GM12878 (cell line): ENCODE measurements around the gene ADM2. TPM values are rescaled to one million over a fixed set of nuclear protein-coding genes. Genes with fewer than 3 reads are reported as not detected.

Source experiments
- ATAC-seq: fragments of 200-7000 bp; cut with Tn5 transposase; 3 replicates; pipeline ENCODE4 v1.9.1; 2020; ENCODE audit warnings: mild to moderate bottlenecking, moderate library complexity
- BruUV-seq: library from RNA; stranded (reverse); fragments of 400-500 nt; replicated peaks from 2 replicates; lab custom pipeline; 2021; lab: Mats Ljungman, UMichigan
- CTCF ChIA-PET: fragments of 300-600 bp; sonication (Branson Sonifier 250); formaldehyde crosslinking; extraction: SDS; loops from one replicate; lab custom pipeline; 2021; ENCODE audit warnings: inconsistent platforms; lab: Yijun Ruan, JAX
- POLR2A ChIA-PET: fragments of 350-600 bp; formaldehyde crosslinking; extraction: SDS; loops from one replicate; lab custom pipeline; 2021; ENCODE audit warnings: inconsistent platforms; lab: Charles Lee
- RAD21 ChIA-PET: fragments of 300-600 bp; sonication (Branson Sonifier 250); formaldehyde crosslinking; loops from one replicate; lab custom pipeline; 2023; ENCODE audit warnings: antibody characterized with exemption; ENCODE audit not compliant: unreplicated experiment; lab: Charles Lee
- SMC1A ChIA-PET: fragments of 300-600 bp; sonication (Branson Sonifier 250); formaldehyde crosslinking; loops from one replicate; lab custom pipeline; 2023; ENCODE audit not compliant: unreplicated experiment, uncharacterized antibody; lab: Charles Lee
- DNase-seq: peaks from one replicate; pipeline ENCODE4 v3.0.0-alpha.2; 2011; ENCODE audit warnings: low read depth, low spot score
- FAIRE-seq: peaks from 3 replicates; lab custom pipeline; 2011; peaks lifted over from hg19 to GRCh38; lab: Jason Lieb, UNC
- H2AFZ ChIP-seq: 2 replicates; pipeline ENCODE4 v1.6.0; 2011; ENCODE audit warnings: low read depth, low read length, control low read depth; ENCODE audit not compliant: control insufficient read depth
- H3K27ac ChIP-seq: 2 replicates; pipeline ENCODE4 v1.5.1; 2011; ENCODE audit warnings: control low read depth; ENCODE audit not compliant: control insufficient read depth, insufficient read depth
- H3K27me3 ChIP-seq, 2 experiments: replicated peaks in 1 of 2; 2 replicates each; pipeline versions ENCODE4 v1.6.0 to v1.6.1; 2011; ENCODE audit warnings: low read length in 1 of 2; ENCODE audit not compliant: control insufficient read depth in 2 of 2, insufficient read depth in 2 of 2
- H3K36me3 ChIP-seq, 2 experiments: 2 replicates each; pipeline ENCODE4 v1.5.1; 2011; ENCODE audit warnings: low read length in 1 of 2; ENCODE audit not compliant: control insufficient read depth in 2 of 2, insufficient read depth in 2 of 2
- H3K4me1 ChIP-seq: 2 replicates; pipeline ENCODE4 v1.6.1; 2011; ENCODE audit warnings: mild to moderate bottlenecking, low read length, moderate library complexity, mixed read lengths; ENCODE audit not compliant: control insufficient read depth, insufficient read depth
- H3K4me2 ChIP-seq: 2 replicates; pipeline ENCODE4 v1.6.0; 2011; ENCODE audit warnings: control low read depth; ENCODE audit not compliant: control insufficient read depth, insufficient read depth
- H3K4me3 ChIP-seq: fragments of 200-600 bp; sonication (generic); 2 replicates; pipeline ENCODE4 v1.5.1; 2016
- H3K79me2 ChIP-seq: 2 replicates; pipeline ENCODE4 v1.6.0; 2011; ENCODE audit warnings: low read length; ENCODE audit not compliant: control insufficient read depth, insufficient read depth
- H3K9ac ChIP-seq: 2 replicates; pipeline ENCODE4 v1.8.0; 2011; ENCODE audit warnings: low read length, control low read depth, mixed read lengths; ENCODE audit not compliant: control insufficient read depth, insufficient read depth
- H3K9me3 ChIP-seq: replicated peaks from 3 replicates; pipeline ENCODE4 v1.5.1; 2011; ENCODE audit warnings: mild to moderate bottlenecking, low read length; ENCODE audit not compliant: control insufficient read depth, insufficient read depth
- H4K20me1 ChIP-seq: 2 replicates; pipeline ENCODE4 v1.6.0; 2011; ENCODE audit not compliant: control insufficient read depth, insufficient read depth
- CTCF ChIP-seq, 3 experiments: IDR thresholded peaks in 2 of 3; conservative IDR thresholded peaks in 1 of 3; 2 replicates each; pipeline ENCODE4 v1.5.1; 2011; ENCODE audit warnings: low read depth in 3 of 3, low read length in 3 of 3, mild to moderate bottlenecking in 3 of 3, control low read depth in 2 of 3, moderate library complexity in 2 of 3, inconsistent platforms in 1 of 3, mixed read lengths in 1 of 3; ENCODE audit not compliant: control insufficient read depth in 2 of 3, insufficient read depth in 1 of 3; ENCODE audit errors: extremely low read depth in 1 of 3
- MYC ChIP-seq: IDR thresholded peaks from 2 replicates; pipeline ENCODE4 v1.6.1; 2011; ENCODE audit warnings: mild to moderate bottlenecking, low read length, moderate library complexity, inconsistent platforms; ENCODE audit not compliant: insufficient read depth, insufficient replicate concordance, insufficient read length, severe bottlenecking
- RAD21 ChIP-seq: IDR thresholded peaks from 2 replicates; pipeline ENCODE4 v1.6.1; 2011; ENCODE audit warnings: mild to moderate bottlenecking, low read depth, low read length, moderate library complexity; ENCODE audit not compliant: insufficient read depth
- SMC3 ChIP-seq: IDR thresholded peaks from 2 replicates; pipeline ENCODE4 v1.6.1; 2011; ENCODE audit warnings: low read length, improper control_type of control experiment, borderline replicate concordance
- USF2 ChIP-seq: IDR thresholded peaks from 2 replicates; pipeline ENCODE4 v1.6.1; 2011; ENCODE audit warnings: low read depth, low read length, improper control_type of control experiment, borderline replicate concordance
- ZNF274 ChIP-seq: IDR thresholded peaks from one replicate; pipeline ENCODE4 v1.8.0; 2011; ENCODE audit not compliant: insufficient read length, insufficient read depth
- WGBS: methylation state at CpG from one replicate; pipeline ENCODE4 v1.1.6; 2016; ENCODE audit warnings: low lambda C conversion rate; ENCODE audit not compliant: insufficient replicate concordance, insufficient coverage; ENCODE audit errors: missing lambda C conversion rate; 5-methylcytosine and 5-hydroxymethylcytosine counted together
- in situ Hi-C: fragments of 300-500 bp; cut with MboI; formaldehyde crosslinking; loops from 9 replicates; pipeline ENCODE4 v1.14.3; 2018; ENCODE audit warnings: mixed read lengths
- intact Hi-C: fragments of 100-400 bp; cut with micrococcal nuclease; formaldehyde crosslinking; loops from one replicate; pipeline ENCODE4 v1.14.2; 2022; ENCODE audit not compliant: unreplicated experiment
- polyA plus RNA-seq, 11 experiments: library from polyadenylated mRNA; depleted of rRNA in 4 of 11; unstranded in 6 of 11; stranded (reverse) in 5 of 11; fragments of >200 nt; fragmentation: Nextera tagmentation in 4 of 11; fragmentation: Illumina TruSeq in 1 of 11; extraction: Ambion mirVana in 4 of 11; extraction: Trizol in 1 of 11; gene quantifications; 1 replicate in 1 of 11; 2 replicates in 10 of 11; pipeline versions ENCODE4 v1.2.1 to v1.2.3, GENCODE V29; 2011 to 2016; ENCODE audit warnings: inconsistent platforms in 2 of 11, missing spikeins in 2 of 11, low read depth in 1 of 11
- total RNA-seq, 4 experiments: library from RNA; depleted of rRNA in 3 of 4; stranded (reverse); fragments of >200 nt in 3 of 4; fragmentation: Illumina TruSeq in 1 of 4; extraction: Trizol in 1 of 4; gene quantifications; 2 replicates each; pipeline versions ENCODE4 v1.2.1 to v1.2.3, GENCODE V29; 2013 to 2021

ADM2 gene
- total and polyA plus RNA-seq, 10 of the 15 experiments (the other 5 are each of a cell fraction or from before 2014, with no cell fraction given), result 0.02 to 0.33 (median 0.12) TPM; not detected in 2

- RAD21 ChIA-PET, result no interaction called here
- H3K4me2 ChIP-seq, result no peak overlapping the region
- H3K79me2 ChIP-seq, result no peaks in the 10 kb centered on the region
- DNase-seq (no peak), FAIRE-seq (no peak), ATAC-seq (peak; percentile 54)
- peak; percentile 32; the same call in 1 of the 2 replicates for TF ChIP-seq RAD21
- TF ChIP-seq SMC3, result peak; percentile 16; the same call in 1 of the 2 replicates
- TF ChIP-seq MYC, result no peak
- no peak for TF ChIP-seq USF2
- no peak for TF ChIP-seq ZNF274
- TF ChIP-seq CTCF (IDR thresholded peaks at IDR 0.05 in 2 of 3, conservative IDR thresholded peaks at IDR 0.05 in 1 of 3; ENCODE audit: control insufficient read depth in 2 of 3, extremely low read depth in 1 of 3, insufficient read depth in 1 of 3, low read depth in 3 of 3, low read length in 3 of 3), result peak; percentile 25 to 34 (median 34); a peak in 4 of 6 replicates
- H3K27ac ChIP-seq, result no peak overlapping the region
- no peaks in the 10 kb centered on the region for H4K20me1 ChIP-seq
- H3K9ac ChIP-seq, result no peak overlapping the region
- CTCF ChIA-PET, result interaction anchor here (1.8 kb wide), 1 partner anchor 41 kb away, joined by 8 read pairs; no protein-coding TSS in a partner anchor
- no peak overlapping the region for H2AFZ ChIP-seq
- in situ Hi-C loops (no loop called here), intact Hi-C loops (loop anchor here (2.0 kb wide), 1 partner anchor 42 kb away; no protein-coding TSS in a partner anchor)
- peaks cover 8 to 42% of the 10 kb centered on the region in 2 experiments; a peak in 3 of 4 replicates for H3K36me3 ChIP-seq
- POLR2A ChIA-PET, result no interaction called here
- H3K4me3 ChIP-seq, result no peak overlapping the region
- BruUV-seq, result no TSS peak
- no peaks in the 10 kb centered on the region for H3K27me3 ChIP-seq
- SMC1A ChIA-PET, result interaction anchor here (1.0 to 1.6 kb wide), 2 partner anchors 164 kb away, joined by 3 to 7 read pairs; no protein-coding TSS in a partner anchor
- WGBS, result 86% methylated on average over 26 of the region's 34 CpGs
- no peaks in the 10 kb centered on the region for H3K9me3 ChIP-seq
- no peaks in the 10 kb centered on the region for H3K4me1 ChIP-seq
Measured at GRCh38 chr22:50456466-50457234, 24.7 kb upstream of the ADM2 start.
